Osteocyte (in vitro differentiated cells): Measurements from ENCODE around the gene DEDD2. TPM values are rescaled to one million over a fixed set of nuclear protein-coding genes. Genes with fewer than 3 reads are reported as not detected.

Experiments
- DNase-seq: peaks from one replicate; pipeline ENCODE4 v3.0.0; 2021; ENCODE audit warnings: mixed read lengths; ENCODE audit not compliant: unreplicated experiment; ENCODE audit errors: extremely low spot score
- H3K27ac Mint-ChIP-seq: one replicate; pipeline ENCODE4 v1.8.0; 2021; ENCODE audit warnings: mild to moderate bottlenecking, mixed read lengths; ENCODE audit not compliant: unreplicated experiment
- H3K27me3 Mint-ChIP-seq: one replicate; pipeline ENCODE4 v1.8.0; 2021; ENCODE audit warnings: mixed read lengths; ENCODE audit not compliant: unreplicated experiment
- H3K36me3 Mint-ChIP-seq: one replicate; pipeline ENCODE4 v1.8.0; 2021; ENCODE audit warnings: mixed read lengths; ENCODE audit not compliant: unreplicated experiment
- H3K4me1 Mint-ChIP-seq: one replicate; pipeline ENCODE4 v1.8.0; 2021; ENCODE audit warnings: mixed read lengths; ENCODE audit not compliant: unreplicated experiment
- H3K4me3 Mint-ChIP-seq: one replicate; pipeline ENCODE4 v1.8.0; 2021; ENCODE audit warnings: mild to moderate bottlenecking, moderate library complexity, mixed read lengths; ENCODE audit not compliant: unreplicated experiment
- H3K9me3 Mint-ChIP-seq: one replicate; pipeline ENCODE4 v1.8.0; 2021; ENCODE audit warnings: mixed read lengths; ENCODE audit not compliant: unreplicated experiment
- CTCF ChIP-seq: fragments of 200-600 bp; sonication (generic); IDR thresholded peaks from 2 replicates; pipeline ENCODE4 v1.5.0; 2021; ENCODE audit warnings: antibody characterized with exemption, mild to moderate bottlenecking, moderate library complexity
- total RNA-seq: library from RNA; stranded (reverse); gene quantifications from 2 replicates; pipeline ENCODE4 v1.2.1, GENCODE V29; 2021

DEDD2 gene
- total RNA-seq, 1 donor from 2014 or later: 27.4 TPM

- Mint-ChIP-seq H3K9me3 (no peaks in the 10 kb centered on the region), H3K4me1 (peaks cover 43% of the 10 kb centered on the region), H3K4me3 (peak overlapping the region; percentile 100), H3K27me3 (no peaks in the 10 kb centered on the region), H3K36me3 (peaks cover 2% of the 10 kb centered on the region), H3K27ac (peak overlapping the region; percentile 95)
- no peak for TF ChIP-seq CTCF
- no peak for DNase-seq
Observed at GRCh38 chr19:42220751-42221097, 3.2 kb upstream of the DEDD2 start.

- Mint-ChIP-seq H3K9me3 (no peaks in the 10 kb centered on the region), H3K27me3 (no peaks in the 10 kb centered on the region), H3K36me3 (peaks cover 2% of the 10 kb centered on the region), H3K4me3 (peak within 1 kb of the TSS; percentile 100), H3K27ac (peak within 1 kb of the TSS; percentile 95), H3K4me1 (peaks cover 48% of the 10 kb centered on the region)
- DNase-seq: peak; percentile 99
- no peak for TF ChIP-seq CTCF
Observed at GRCh38 chr19:42219812-42220750, 2.6 kb upstream of the DEDD2 start, which contains the start of gene ZNF526. Gene ZNF526 (plus strand): TSS chr19:42220312. CDS start chr19:42224404, 4,092 bp downstream.

GRCh38 chr19:42216653-42217519, 591 bp downstream of the DEDD2 start:
- no peak for TF ChIP-seq CTCF
- peaks cover 50% of the 10 kb centered on the region for H3K4me1 Mint-ChIP-seq
- H3K36me3 Mint-ChIP-seq: peaks cover 11% of the 10 kb centered on the region
- H3K4me3 Mint-ChIP-seq: peak overlapping the region; percentile 91
- H3K9me3 Mint-ChIP-seq: no peaks in the 10 kb centered on the region
- H3K27me3 Mint-ChIP-seq: no peaks in the 10 kb centered on the region
- DNase-seq: no peak
- peak overlapping the region; percentile 95 for H3K27ac Mint-ChIP-seq

GRCh38 chr19:42214810-42215485, 2.5 kb downstream of the DEDD2 start:
- TF ChIP-seq CTCF: no peak
- no peaks in the 10 kb centered on the region for H3K27me3 Mint-ChIP-seq
- H3K9me3 Mint-ChIP-seq: no peaks in the 10 kb centered on the region
- H3K4me3 Mint-ChIP-seq: no peak overlapping the region
- DNase-seq: no peak
- H3K27ac Mint-ChIP-seq: no peak overlapping the region
- H3K36me3 Mint-ChIP-seq: peaks cover 13% of the 10 kb centered on the region
- H3K4me1 Mint-ChIP-seq: peaks cover 37% of the 10 kb centered on the region
